ENCODE results near the gene MAP2K5. TPM values are rescaled to one million over a fixed set of nuclear protein-coding genes. Genes with fewer than 3 reads are reported as not detected.

Gene MAP2K5
- total RNA-seq, 1 experiment from 2014 or later: 22.2 TPM

GRCh38 chr15:67822537-67823313, 280.2 kb downstream of the MAP2K5 start:
- CTCF ChIA-PET: no interaction called here
- TF ChIP-seq CTCF (IDR thresholded peaks at IDR 0.05; ENCODE audit: unreplicated experiment): no peak
- Mint-ChIP-seq H3K36me3 (ENCODE audit: insufficient read depth, unreplicated experiment) (peaks cover 20% of the 10 kb centered on the region), H3K27me3 (ENCODE audit: unreplicated experiment) (peaks cover 95% of the 10 kb centered on the region), H3K4me3 (ENCODE audit: low read depth, unreplicated experiment) (peak overlapping the region; percentile 1), H3K9me3 (ENCODE audit: low read depth, unreplicated experiment) (no peaks in the 10 kb centered on the region), H3K27ac (ENCODE audit: unreplicated experiment) (no peak overlapping the region), H3K4me1 (ENCODE audit: low read depth, unreplicated experiment) (peaks cover 13% of the 10 kb centered on the region)
- intact Hi-C loops (cut with micrococcal nuclease; ENCODE audit: unreplicated experiment): no loop called here
- no TSS peak for BruUV-seq (replicated peaks)
- DNase-seq: no peak

GRCh38 chr15:67823314-67824196, 281.1 kb downstream of the MAP2K5 start:
- no peak for DNase-seq
- H3K4me1 Mint-ChIP-seq (ENCODE audit: low read depth, unreplicated experiment): peaks cover 13% of the 10 kb centered on the region
- peak overlapping the region; percentile 33 for H3K27ac Mint-ChIP-seq (ENCODE audit: unreplicated experiment)
- no peaks in the 10 kb centered on the region for H3K9me3 Mint-ChIP-seq (ENCODE audit: low read depth, unreplicated experiment)
- intact Hi-C loops (cut with micrococcal nuclease; ENCODE audit: unreplicated experiment): no loop called here
- H3K36me3 Mint-ChIP-seq (ENCODE audit: insufficient read depth, unreplicated experiment): peaks cover 20% of the 10 kb centered on the region
- peaks cover 95% of the 10 kb centered on the region for H3K27me3 Mint-ChIP-seq (ENCODE audit: unreplicated experiment)
- H3K4me3 Mint-ChIP-seq (ENCODE audit: low read depth, unreplicated experiment): peak overlapping the region; percentile 77
- BruUV-seq (replicated peaks): no TSS peak
- CTCF ChIA-PET: interaction anchor here (0.5 kb wide), 1 partner anchor 372 kb away, joined by 3 read pairs; no protein-coding TSS in a partner anchor
- TF ChIP-seq CTCF (IDR thresholded peaks at IDR 0.05; ENCODE audit: unreplicated experiment): no peak

GRCh38 chr15:67824197-67824968, 281.9 kb downstream of the MAP2K5 start:
- Mint-ChIP-seq H3K9me3 (ENCODE audit: low read depth, unreplicated experiment) (peaks cover 2% of the 10 kb centered on the region), H3K4me3 (ENCODE audit: low read depth, unreplicated experiment) (peak overlapping the region; percentile 77), H3K27me3 (ENCODE audit: unreplicated experiment) (peaks cover 95% of the 10 kb centered on the region), H3K36me3 (ENCODE audit: insufficient read depth, unreplicated experiment) (peaks cover 20% of the 10 kb centered on the region), H3K4me1 (ENCODE audit: low read depth, unreplicated experiment) (peaks cover 13% of the 10 kb centered on the region), H3K27ac (ENCODE audit: unreplicated experiment) (peak overlapping the region; percentile 33)
- no TSS peak for BruUV-seq (replicated peaks)
- intact Hi-C loops (cut with micrococcal nuclease; ENCODE audit: unreplicated experiment): no loop called here
- CTCF ChIA-PET: interaction anchor here (0.5 kb wide), 1 partner anchor 371 kb away, joined by 3 read pairs; no protein-coding TSS in a partner anchor
- no peak for TF ChIP-seq CTCF (IDR thresholded peaks at IDR 0.05; ENCODE audit: unreplicated experiment)
- no peak for DNase-seq

Data from Calu3 (cell line).